Esophagus (tissue), 2 donors: ENCODE data around the gene NPC2. TPM values are rescaled to one million over a fixed set of nuclear protein-coding genes. Genes with fewer than 3 reads are reported as not detected.

Experiments used
- H3K27ac ChIP-seq, 2 donors: one replicate each; pipeline ENCODE4 v1.5.1; 2013; ENCODE audit warnings: low read depth in 2 of 2, mild to moderate bottlenecking in 2 of 2, inconsistent platforms in 1 of 2, low read length in 1 of 2, moderate library complexity in 1 of 2
- H3K27me3 ChIP-seq, 2 donors: one replicate each; pipeline ENCODE4 v1.6.1; 2013; ENCODE audit warnings: low read length in 2 of 2, control low read depth in 1 of 2, mild to moderate bottlenecking in 1 of 2; ENCODE audit not compliant: insufficient read depth in 2 of 2, control insufficient read depth in 1 of 2
- H3K36me3 ChIP-seq, 2 donors: one replicate each; pipeline ENCODE4 v1.6.1; 2013; ENCODE audit warnings: low read length in 1 of 2; ENCODE audit not compliant: control insufficient read depth in 2 of 2, insufficient read depth in 2 of 2
- H3K4me1 ChIP-seq, 2 donors: one replicate each; pipeline ENCODE4 v1.6.1; 2013; ENCODE audit warnings: low read length in 1 of 2; ENCODE audit not compliant: control insufficient read depth in 2 of 2, insufficient read depth in 2 of 2
- H3K4me3 ChIP-seq, 2 donors: one replicate each; pipeline ENCODE4 v1.5.1; 2013; ENCODE audit warnings: low read length in 2 of 2, mild to moderate bottlenecking in 2 of 2, low read depth in 1 of 2, moderate library complexity in 1 of 2
- H3K9me3 ChIP-seq, 2 donors: one replicate each; pipeline ENCODE4 v1.6.1; 2013; ENCODE audit warnings: mild to moderate bottlenecking in 2 of 2, low read depth in 1 of 2, low read length in 1 of 2, moderate library complexity in 1 of 2; ENCODE audit not compliant: control insufficient read depth in 2 of 2, insufficient read depth in 1 of 2
- whole genome bisulfite sequencing, 2 donors: extraction: QIAGEN DNeasy Blood & Tissue Kit; methylation state at CpG; one replicate each; pipeline ENCODE4 v1.1.7; 2013; 5-methylcytosine and 5-hydroxymethylcytosine counted together
- polyA plus RNA-seq, 2 donors: library from polyadenylated mRNA; stranded (reverse); fragments of 200-250 nt; gene quantifications; one replicate each; pipeline ENCODE4 v1.2.3, GENCODE V29; 2013
- donor health status: healthy with polysubstance abuse.
- donor health status: Bipolar disorder and iron deficiency.

NPC2 gene
- polyA plus RNA-seq, 2 donors, result 98.3 to 163 TPM

DNA sequence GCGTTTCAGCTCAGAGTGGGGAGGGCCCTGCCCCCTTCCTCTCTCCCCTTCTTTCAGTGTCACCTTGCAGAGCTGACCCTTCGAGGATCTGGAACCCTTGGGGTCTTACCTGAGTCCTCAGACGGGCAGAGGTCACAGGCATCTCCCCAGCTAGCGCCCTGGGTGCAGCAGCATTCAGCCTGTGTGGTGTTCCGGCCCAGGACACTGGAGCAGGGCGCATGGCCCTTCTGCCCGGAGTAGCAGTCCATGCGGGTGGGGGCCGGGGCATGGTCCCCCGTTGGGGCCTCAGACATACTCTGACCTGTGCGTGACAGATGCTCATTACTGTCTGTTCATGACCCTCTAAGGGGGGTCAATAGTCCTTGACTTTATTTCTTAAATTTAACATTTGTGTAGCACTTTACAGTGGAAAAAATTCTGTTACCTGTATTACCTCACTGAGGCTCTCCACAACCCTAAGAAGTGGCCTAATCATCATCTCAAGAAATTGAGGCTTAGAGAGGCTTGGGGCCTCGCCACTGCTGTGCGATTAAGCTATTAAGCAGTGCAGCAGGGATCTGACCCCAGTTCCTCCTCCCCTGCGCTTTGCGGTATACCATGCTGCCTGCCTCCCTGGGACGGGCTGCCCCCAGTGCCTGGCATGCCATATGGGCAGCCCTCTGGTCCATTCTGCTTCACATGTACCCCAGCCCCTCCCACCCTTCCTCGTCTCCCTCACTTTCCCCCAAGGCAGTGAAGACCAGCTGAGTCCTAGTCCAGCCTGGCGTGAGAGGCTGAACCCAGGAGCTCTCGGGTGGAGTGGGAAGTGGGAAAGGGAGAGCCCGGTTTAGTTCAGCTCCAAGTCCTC lies 12.0 kb upstream of the NPC2 start:
- Histone ChIP-seq H3K27ac (no peak overlapping the region), H3K4me1 (peaks cover 2 to 10% of the 10 kb centered on the region in 2 donors), H3K9me3 (no peaks in the 10 kb centered on the region), H3K36me3 (peaks cover 0 to 20% of the 10 kb centered on the region in 2 donors), H3K4me3 (no peak overlapping the region), H3K27me3 (no peaks in the 10 kb centered on the region)
- 90% methylated on average over 20 of the region's 20 CpGs for WGBS, 2 donors

- no peaks in the 10 kb centered on the region for H3K9me3 ChIP-seq
- H3K4me1 ChIP-seq, result peaks cover 2 to 10% of the 10 kb centered on the region in 2 donors
- WGBS, 2 donors, result 82% methylated on average over 4 of the region's 4 CpGs
- no peaks in the 10 kb centered on the region for H3K27me3 ChIP-seq
- H3K27ac ChIP-seq, result no peak overlapping the region
- no peak overlapping the region for H3K4me3 ChIP-seq
- H3K36me3 ChIP-seq, result peaks cover 0 to 20% of the 10 kb centered on the region in 2 donors
These were observed 11.3 kb upstream of the NPC2 start for GRCh38 chr14:74504412-74504811.

GRCh38 chr14:74503938-74504335 lies 10.8 kb upstream of the NPC2 start:
- Histone ChIP-seq H3K27ac (no peak overlapping the region), H3K9me3 (no peaks in the 10 kb centered on the region), H3K36me3 (peaks cover 0 to 20% of the 10 kb centered on the region in 2 donors), H3K4me3 (no peak overlapping the region), H3K27me3 (no peaks in the 10 kb centered on the region), H3K4me1 (peaks cover 2 to 10% of the 10 kb centered on the region in 2 donors)
- 86 to 89% methylated on average over 12 of the region's 12 CpGs for WGBS, 2 donors

DNA sequence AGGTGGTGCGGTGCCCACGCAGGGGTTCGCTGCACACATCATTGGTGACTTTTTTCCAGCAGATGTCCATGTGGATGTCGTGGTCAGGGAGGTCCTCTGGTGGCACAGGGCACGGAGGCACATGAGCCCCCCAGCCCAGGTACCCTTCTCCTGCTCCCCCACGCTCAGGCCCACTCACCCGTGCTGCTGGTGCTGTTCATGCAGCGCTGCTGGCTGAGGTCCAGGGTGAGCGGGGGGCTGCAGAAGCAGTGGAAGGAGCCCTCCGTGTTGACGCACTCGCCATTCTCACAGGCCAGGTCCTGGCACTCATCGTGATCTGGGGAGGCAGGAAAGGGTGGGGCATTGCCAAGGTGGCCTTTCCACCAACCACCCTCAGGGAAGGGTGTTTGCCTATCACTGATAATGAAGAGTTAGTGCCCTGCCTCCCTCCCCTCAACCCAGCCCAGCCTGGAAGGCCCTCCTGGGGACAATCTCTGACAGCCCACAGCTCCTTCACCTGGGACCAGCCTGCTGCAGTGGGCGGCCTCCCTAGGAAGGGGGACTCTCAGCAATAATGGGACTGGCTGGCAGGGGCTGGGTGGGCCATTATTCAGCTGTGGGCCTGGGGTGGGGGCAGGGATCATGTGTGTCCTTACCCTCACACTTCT lies 10.3 kb upstream of the NPC2 start:
- Histone ChIP-seq H3K9me3 (no peaks in the 10 kb centered on the region), H3K36me3 (peaks cover 0 to 18% of the 10 kb centered on the region in 2 donors)
- 64 to 71% methylated on average over 14 of the region's 14 CpGs for WGBS, 2 donors

GRCh38 chr14:74502236-74503019 lies 9.3 kb upstream of the NPC2 start:
- Histone ChIP-seq H3K4me1 (peaks cover 0 to 7% of the 10 kb centered on the region in 2 donors), H3K27me3 (no peaks in the 10 kb centered on the region), H3K9me3 (no peaks in the 10 kb centered on the region), H3K4me3 (no peak overlapping the region), H3K36me3 (peaks cover 0 to 18% of the 10 kb centered on the region in 2 donors), H3K27ac (no peak overlapping the region)
- 66 to 67% methylated on average over 21 of the region's 21 CpGs for WGBS, 2 donors

More for the DNA sequence above, 10.3 kb upstream of the NPC2 start:
- Histone ChIP-seq H3K4me1 (peaks cover under 1 to 8% of the 10 kb centered on the region in 2 donors), H3K27ac (no peak overlapping the region), H3K27me3 (no peaks in the 10 kb centered on the region), H3K4me3 (no peak overlapping the region)

- Histone ChIP-seq H3K36me3 (peaks cover 0 to 18% of the 10 kb centered on the region in 2 donors), H3K9me3 (no peaks in the 10 kb centered on the region), H3K4me1 (peaks cover 0 to 7% of the 10 kb centered on the region in 2 donors), H3K4me3 (no peak overlapping the region), H3K27me3 (no peaks in the 10 kb centered on the region), H3K27ac (no peak overlapping the region)
- 57 to 70% methylated on average over 5 of the region's 5 CpGs for WGBS, 2 donors
These were observed 8.6 kb upstream of the NPC2 start for GRCh38 chr14:74501691-74502090.

GRCh38 chr14:74501135-74501614 lies 8.1 kb upstream of the NPC2 start:
- Histone ChIP-seq H3K9me3 (no peaks in the 10 kb centered on the region), H3K27ac (no peak overlapping the region), H3K4me3 (no peak overlapping the region), H3K4me1 (peaks cover 0 to 7% of the 10 kb centered on the region in 2 donors), H3K36me3 (peaks cover 0 to 18% of the 10 kb centered on the region in 2 donors), H3K27me3 (no peaks in the 10 kb centered on the region)
- 39 to 44% methylated on average over 16 of the region's 16 CpGs for WGBS, 2 donors

DNA sequence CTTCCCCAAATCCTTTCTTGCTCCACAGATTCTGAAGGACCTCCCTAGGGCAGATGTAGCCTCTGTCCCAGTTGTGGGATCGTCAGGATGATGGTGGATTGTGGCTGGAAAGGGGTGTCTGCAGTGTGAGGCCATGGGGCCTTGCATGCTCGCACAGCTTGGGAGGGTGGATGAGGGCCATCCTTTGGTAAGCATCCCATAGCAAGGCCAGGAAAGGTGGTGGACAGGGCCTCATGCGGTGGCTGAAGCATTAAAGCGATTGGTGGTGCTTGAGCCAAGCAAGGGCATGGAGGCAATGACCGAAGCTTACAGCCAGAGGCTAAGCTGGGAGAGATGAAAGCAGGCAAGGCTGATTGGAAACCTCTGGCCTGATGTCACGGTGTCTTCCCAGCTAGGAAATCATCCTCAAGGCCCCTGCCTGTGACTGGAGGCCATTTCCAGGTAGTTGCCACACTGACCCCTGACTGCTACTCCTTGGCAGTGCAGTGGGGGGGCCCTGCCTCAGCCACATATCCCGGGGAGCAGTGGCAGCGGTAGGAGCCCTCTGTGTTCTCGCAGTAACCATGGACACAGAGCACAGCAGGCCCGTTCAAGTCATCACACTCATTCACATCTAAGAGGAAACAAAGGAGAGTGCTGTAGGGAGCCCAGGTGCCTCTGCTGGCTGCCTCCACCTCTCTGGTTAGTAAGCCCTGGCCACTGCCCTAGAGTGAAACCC lies 7.5 kb upstream of the NPC2 start:
- Histone ChIP-seq H3K27ac (no peak overlapping the region), H3K36me3 (peaks cover 0 to 18% of the 10 kb centered on the region in 2 donors), H3K9me3 (no peaks in the 10 kb centered on the region), H3K4me3 (no peak overlapping the region), H3K27me3 (no peaks in the 10 kb centered on the region), H3K4me1 (peaks cover 0 to 7% of the 10 kb centered on the region in 2 donors)
- 75 to 79% methylated on average over 10 of the region's 10 CpGs for WGBS, 2 donors

DNA sequence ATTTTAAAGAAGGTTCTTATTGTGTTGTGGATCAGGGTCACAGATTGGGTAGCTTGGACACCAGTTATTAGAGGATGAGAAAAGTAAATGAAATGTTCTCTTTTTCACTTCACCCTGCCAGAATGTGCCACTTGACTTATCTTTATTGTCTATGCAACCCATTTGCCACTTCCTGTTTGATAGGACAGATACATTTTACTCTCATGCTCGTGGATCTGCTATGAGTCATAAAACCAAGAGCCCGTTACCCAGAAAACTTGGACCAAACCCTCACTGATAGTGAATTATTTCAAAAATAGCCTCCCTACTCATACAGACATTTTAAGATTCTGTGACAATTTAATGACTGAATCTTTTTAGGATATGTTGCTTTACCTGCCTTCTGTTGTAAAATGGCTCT lies 2.3 kb upstream of the NPC2 start:
- 38 to 47% methylated on average over 2 of the region's 2 CpGs for WGBS, 2 donors
- Histone ChIP-seq H3K27me3 (no peaks in the 10 kb centered on the region), H3K27ac (no peak overlapping the region), H3K9me3 (no peaks in the 10 kb centered on the region), H3K36me3 (peaks cover 0 to 1% of the 10 kb centered on the region in 2 donors), H3K4me1 (no peaks in the 10 kb centered on the region), H3K4me3 (no peak overlapping the region)
